HepG2 (cell line): ENCODE measurements around the gene DUSP9. TPM values are rescaled to one million over a fixed set of nuclear protein-coding genes. Genes with fewer than 3 reads are reported as not detected.

ENCODE experiments used
- ATAC-seq: fragments of 200-7000 bp; cut with Tn5 transposase; 3 replicates; pipeline ENCODE4 v1.9.1; 2020; ENCODE audit warnings: mild to moderate bottlenecking, moderate library complexity
- BruUV-seq: library from RNA; stranded (reverse); fragments of 400-500 nt; replicated peaks from 2 replicates; lab custom pipeline; 2021; lab: Mats Ljungman, UMichigan
- CTCF ChIA-PET: fragments of 300-600 bp; formaldehyde crosslinking; extraction: SDS; loops from one replicate; lab custom pipeline; 2021; ENCODE audit warnings: low total read pairs, inconsistent platforms, low intra/inter-chr PET ratio; lab: Yijun Ruan, JAX
- POLR2A ChIA-PET: fragments of 350-600 bp; sonication (Branson Sonifier 250); formaldehyde crosslinking; loops from one replicate; lab custom pipeline; 2020; ENCODE audit warnings: antibody characterized with exemption, inconsistent platforms; lab: Yijun Ruan, JAX
- DNase-seq: peaks from one replicate; pipeline ENCODE4 v3.0.0-alpha.2; 2015; ENCODE audit warnings: low spot score
- FAIRE-seq: peaks from 3 replicates; lab custom pipeline; 2011; peaks lifted over from hg19 to GRCh38; lab: Jason Lieb, UNC
- H2AFZ ChIP-seq: one replicate; pipeline ENCODE4 v1.6.1; 2011; ENCODE audit warnings: low read length, inconsistent platforms
- H3K27ac ChIP-seq: fragments of 300-600 bp; 3 replicates; pipeline ENCODE4 v1.8.0; 2011; ENCODE audit warnings: mixed run types, mild to moderate bottlenecking, mixed read lengths, low read length, inconsistent platforms; ENCODE audit not compliant: insufficient read depth; ENCODE audit errors: extremely low read length
- H3K27me3 ChIP-seq, 2 experiments: fragments of 200-600 bp in 1 of 2; 2 replicates in 1 of 2; 3 replicates in 1 of 2; pipeline versions ENCODE4 v1.6.0 to v1.8.0; 2011; ENCODE audit warnings: low read length in 2 of 2, mild to moderate bottlenecking in 2 of 2, moderate library complexity in 2 of 2, inconsistent platforms in 1 of 2; ENCODE audit not compliant: insufficient read depth in 2 of 2, control insufficient read depth in 1 of 2
- H3K36me3 ChIP-seq, 2 experiments: fragments of 200-600 bp in 1 of 2; replicated peaks in 1 of 2; 2 replicates in 1 of 2; 3 replicates in 1 of 2; pipeline versions ENCODE4 v1.5.1 to v1.8.0; 2011; ENCODE audit warnings: low read length in 2 of 2, inconsistent platforms in 1 of 2; ENCODE audit not compliant: insufficient read depth in 2 of 2, control insufficient read depth in 1 of 2
- H3K4me1 ChIP-seq: 2 replicates; pipeline ENCODE4 v1.5.1; 2012; ENCODE audit warnings: low read length, inconsistent platforms; ENCODE audit not compliant: insufficient read depth
- H3K4me2 ChIP-seq: 2 replicates; pipeline ENCODE4 v1.6.0; 2011; ENCODE audit warnings: low read depth, low read length, inconsistent platforms
- H3K4me3 ChIP-seq, 3 experiments: fragments of 200-600 bp in 1 of 3; sonication (generic), shearing (Covaris generic) in 1 of 3; replicated peaks in 1 of 3; 2 replicates each; pipeline ENCODE4 v1.5.1; 2011 to 2016; ENCODE audit warnings: low read length in 3 of 3, inconsistent platforms in 2 of 3, low read depth in 2 of 3, mild to moderate bottlenecking in 2 of 3, control low read depth in 1 of 3, mixed read lengths in 1 of 3; ENCODE audit not compliant: insufficient read depth in 1 of 3
- H3K79me2 ChIP-seq: one replicate; pipeline ENCODE4 v1.6.1; 2011; ENCODE audit warnings: low read length, inconsistent platforms; ENCODE audit not compliant: insufficient read depth
- H3K9ac ChIP-seq: 2 replicates; pipeline ENCODE4 v1.6.0; 2011; ENCODE audit warnings: mild to moderate bottlenecking, low read depth, low read length, inconsistent platforms; ENCODE audit not compliant: insufficient read depth
- H3K9me3 ChIP-seq: 2 replicates; pipeline ENCODE4 v1.5.1; 2012; ENCODE audit warnings: mild to moderate bottlenecking, low read length
- H4K20me1 ChIP-seq: 2 replicates; pipeline ENCODE4 v1.6.0; 2011; ENCODE audit warnings: inconsistent platforms, mild to moderate bottlenecking, low read length, moderate library complexity; ENCODE audit not compliant: insufficient read depth
- AGO1 ChIP-seq: fragments of 200-400 bp; formaldehyde crosslinking; IDR thresholded peaks from 2 replicates; pipeline ENCODE4 v1.6.1; 2017; ENCODE audit warnings: mild to moderate bottlenecking, low read depth, low read length, moderate library complexity; ENCODE audit not compliant: poor library complexity, severe bottlenecking
- EHMT2 ChIP-seq: fragments of 200-600 bp; sonication (generic); IDR thresholded peaks from 2 replicates; pipeline ENCODE4 v1.7.0; 2017; ENCODE audit warnings: antibody characterized with exemption, low read depth, low read length, borderline replicate concordance
- ETV6 ChIP-seq: sonication (generic); formaldehyde crosslinking; conservative IDR thresholded peaks from 2 replicates; pipeline ENCODE4 v1.4.0; 2020; ENCODE audit warnings: missing genetic modification reagents
- HNRNPL ChIP-seq: fragments of 200-400 bp; formaldehyde crosslinking; IDR thresholded peaks from 2 replicates; pipeline ENCODE4 v1.6.1; 2017; ENCODE audit warnings: mild to moderate bottlenecking, low read depth, low read length
- IRF2 ChIP-seq: IDR thresholded peaks from 2 replicates; pipeline ENCODE4 v1.6.1; 2018; ENCODE audit warnings: missing genetic modification reagents, missing compliant biosample characterization
- MBD4 ChIP-seq: IDR thresholded peaks from 2 replicates; pipeline ENCODE4 v1.6.1; 2012; ENCODE audit warnings: low read length, inconsistent platforms, borderline replicate concordance
- POLR2AphosphoS5 ChIP-seq: IDR thresholded peaks from 2 replicates; pipeline ENCODE4 v1.6.1; 2012; ENCODE audit warnings: low read depth, low read length
- POLR2G ChIP-seq: fragments of 200-400 bp; formaldehyde crosslinking; IDR thresholded peaks from 2 replicates; pipeline ENCODE4 v1.6.1; 2018; ENCODE audit warnings: mild to moderate bottlenecking, low read depth, low read length, moderate library complexity
- RBFOX2 ChIP-seq: fragments of 200-400 bp; formaldehyde crosslinking; IDR thresholded peaks from 2 replicates; pipeline ENCODE4 v1.6.1; 2017; ENCODE audit warnings: low read depth, mild to moderate bottlenecking, low read length
- RXRA ChIP-seq: sonication (generic); formaldehyde crosslinking; IDR thresholded peaks from 2 replicates; pipeline ENCODE4 v1.5.1; 2020; ENCODE audit warnings: missing genetic modification reagents
- SIN3A ChIP-seq: IDR thresholded peaks from 2 replicates; pipeline ENCODE4 v1.6.1; 2011; ENCODE audit warnings: low read depth, mild to moderate bottlenecking, control low read depth, low read length, borderline replicate concordance
- TOPORS ChIP-seq: sonication (generic); formaldehyde crosslinking; IDR thresholded peaks from 2 replicates; pipeline ENCODE4 v1.8.0; 2023; ENCODE audit warnings: mild to moderate bottlenecking, missing genetic modification reagents
- ZNF326 ChIP-seq: sonication (generic); formaldehyde crosslinking; IDR thresholded peaks from 2 replicates; pipeline ENCODE4 v1.4.0; 2020; ENCODE audit warnings: missing genetic modification reagents, borderline replicate concordance
- ZNF431 ChIP-seq: sonication (generic); formaldehyde crosslinking; IDR thresholded peaks from 2 replicates; pipeline ENCODE4 v1.9.0; 2022; ENCODE audit warnings: missing genetic modification reagents, low read depth, mild to moderate bottlenecking, borderline replicate concordance
- ZNF691 ChIP-seq: sonication (generic); formaldehyde crosslinking; IDR thresholded peaks from 2 replicates; pipeline ENCODE4 v1.4.0; 2020; ENCODE audit warnings: missing genetic modification reagents, low read depth, mild to moderate bottlenecking, borderline replicate concordance
- ZNF772 ChIP-seq: sonication (generic); formaldehyde crosslinking; IDR thresholded peaks from 2 replicates; pipeline ENCODE4 v1.5.0; 2020; ENCODE audit warnings: mild to moderate bottlenecking, missing genetic modification reagents
- ZNF792 ChIP-seq: IDR thresholded peaks from 2 replicates; pipeline ENCODE4 v1.6.1; 2016
- WGBS: methylation state at CpG from one replicate; pipeline ENCODE4 v1.1.6; 2017; ENCODE audit warnings: low lambda C conversion rate; 5-methylcytosine and 5-hydroxymethylcytosine counted together
- in situ Hi-C: cut with HindIII; loops from 2 replicates; pipeline ENCODE4 v1.10.0; 2017; ENCODE audit warnings: low pct_unique_long_range_greater_than_20kb; ENCODE audit not compliant: extremely low pct_ligation_motif_present
- intact Hi-C: fragments of 100-400 bp; cut with micrococcal nuclease; formaldehyde crosslinking; loops from one replicate; pipeline ENCODE4 v1.10.0; 2022; ENCODE audit not compliant: unreplicated experiment
- polyA plus RNA-seq, 8 experiments: library from polyadenylated mRNA; depleted of rRNA in 3 of 8; stranded (reverse) in 7 of 8; unstranded in 1 of 8; fragments of >200 nt; fragmentation: Illumina TruSeq in 4 of 8; extraction: Trizol in 4 of 8; gene quantifications; 2 replicates each; pipeline versions ENCODE4 v1.2.1 to v1.2.3, GENCODE V29; 2011 to 2016; ENCODE audit warnings: low read depth in 4 of 8, missing spikeins in 1 of 8, mixed read lengths in 1 of 8; ENCODE audit not compliant: insufficient read depth in 1 of 8
- total RNA-seq, 5 experiments: library from RNA; depleted of rRNA; stranded (reverse); fragments of >200 nt; fragmentation: Illumina TruSeq; extraction: Trizol; gene quantifications; 2 replicates each; pipeline ENCODE4 v1.2.3, GENCODE V29; 2016; ENCODE audit warnings: low read depth in 1 of 5

The DUSP9 gene
- total and polyA plus RNA-seq, 2 of the 13 experiments (the other 11 are each of a cell fraction or from before 2014, with no cell fraction given) = 235 to 435 TPM

- peak; percentile 41 for TF ChIP-seq POLR2G
- peak; percentile 26; the same call in 1 of the 2 replicates for TF ChIP-seq MBD4
- TF ChIP-seq ZNF431 (CRISPR knock-in tag) = peak; percentile 31; the same call in 1 of the 2 replicates
Observed at GRCh38 chrX:153696986-153697722, 50.2 kb downstream of the DUSP9 start (continued).

GRCh38 chrX:153697924-153698865, 51.2 kb downstream of the DUSP9 start:
- no peak for DNase-seq
- no peak overlapping the region for H2AFZ ChIP-seq
- no peak for FAIRE-seq
- H4K20me1 ChIP-seq = 0 out of 2 replicates have a peak, but pooled peaks cover 4% of the 10 kb centered on the region
- TF ChIP-seq TOPORS (no peak), IRF2 (CRISPR knock-in tag) (no peak), ZNF326 (peak; percentile 57; the same call in 1 of the 2 replicates), EHMT2 (no peak), POLR2AphosphoS5 (peak; percentile 17; the same call in 1 of the 2 replicates), SIN3A (0 out of 2 replicates have a peak, but pooled peaks have one; percentile 35), ZNF792 (CRISPR knock-in tag) (no peak), RXRA (CRISPR knock-in tag) (no peak), ZNF772 (CRISPR knock-in tag) (no peak), AGO1 (peak; percentile 95), ETV6 (CRISPR knock-in tag) (no peak), RBFOX2 (peak; percentile 48), HNRNPL (0 out of 2 replicates have a peak, but pooled peaks have one; percentile 52), ZNF691 (no peak)
- ChIA-PET CTCF (no interaction called here), POLR2A (interaction anchor here (1.0 to 1.6 kb wide), 2 partner anchors 11 to 30 kb away, joined by 4 to 8 read pairs; partner anchors contain the start of gene SLC6A8)
- H3K27me3 ChIP-seq = no peaks in the 10 kb centered on the region
- H3K4me1 ChIP-seq = peaks cover 14% of the 10 kb centered on the region
- H3K4me3 ChIP-seq = no peak overlapping the region
- H3K36me3 ChIP-seq = peaks cover 2 to 4% of the 10 kb centered on the region in 2 experiments; a peak in 1 of 5 replicates
- no TSS peak for BruUV-seq
- peak; percentile 2; the same call in 1 of the 3 replicates for ATAC-seq
- no peak overlapping the region for H3K27ac ChIP-seq
- no peaks in the 10 kb centered on the region for H3K79me2 ChIP-seq
- in situ Hi-C loops = no loop called here
- H3K9me3 ChIP-seq = no peaks in the 10 kb centered on the region
- H3K4me2 ChIP-seq = no peak overlapping the region
- intact Hi-C loops = no loop called here
- H3K9ac ChIP-seq = no peak overlapping the region
- WGBS = 95% methylated on average over 6 of the region's 16 CpGs
